ENCODE measurements around the gene INSM2.

The INSM2 gene, protein sequence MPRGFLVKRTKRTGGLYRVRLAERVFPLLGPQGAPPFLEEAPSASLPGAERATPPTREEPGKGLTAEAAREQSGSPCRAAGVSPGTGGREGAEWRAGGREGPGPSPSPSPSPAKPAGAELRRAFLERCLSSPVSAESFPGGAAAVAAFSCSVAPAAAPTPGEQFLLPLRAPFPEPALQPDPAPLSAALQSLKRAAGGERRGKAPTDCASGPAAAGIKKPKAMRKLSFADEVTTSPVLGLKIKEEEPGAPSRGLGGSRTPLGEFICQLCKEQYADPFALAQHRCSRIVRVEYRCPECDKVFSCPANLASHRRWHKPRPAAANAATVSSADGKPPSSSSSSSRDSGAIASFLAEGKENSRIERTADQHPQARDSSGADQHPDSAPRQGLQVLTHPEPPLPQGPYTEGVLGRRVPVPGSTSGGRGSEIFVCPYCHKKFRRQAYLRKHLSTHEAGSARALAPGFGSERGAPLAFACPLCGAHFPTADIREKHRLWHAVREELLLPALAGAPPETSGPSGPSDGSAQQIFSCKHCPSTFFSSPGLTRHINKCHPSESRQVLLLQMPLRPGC

DNA sequence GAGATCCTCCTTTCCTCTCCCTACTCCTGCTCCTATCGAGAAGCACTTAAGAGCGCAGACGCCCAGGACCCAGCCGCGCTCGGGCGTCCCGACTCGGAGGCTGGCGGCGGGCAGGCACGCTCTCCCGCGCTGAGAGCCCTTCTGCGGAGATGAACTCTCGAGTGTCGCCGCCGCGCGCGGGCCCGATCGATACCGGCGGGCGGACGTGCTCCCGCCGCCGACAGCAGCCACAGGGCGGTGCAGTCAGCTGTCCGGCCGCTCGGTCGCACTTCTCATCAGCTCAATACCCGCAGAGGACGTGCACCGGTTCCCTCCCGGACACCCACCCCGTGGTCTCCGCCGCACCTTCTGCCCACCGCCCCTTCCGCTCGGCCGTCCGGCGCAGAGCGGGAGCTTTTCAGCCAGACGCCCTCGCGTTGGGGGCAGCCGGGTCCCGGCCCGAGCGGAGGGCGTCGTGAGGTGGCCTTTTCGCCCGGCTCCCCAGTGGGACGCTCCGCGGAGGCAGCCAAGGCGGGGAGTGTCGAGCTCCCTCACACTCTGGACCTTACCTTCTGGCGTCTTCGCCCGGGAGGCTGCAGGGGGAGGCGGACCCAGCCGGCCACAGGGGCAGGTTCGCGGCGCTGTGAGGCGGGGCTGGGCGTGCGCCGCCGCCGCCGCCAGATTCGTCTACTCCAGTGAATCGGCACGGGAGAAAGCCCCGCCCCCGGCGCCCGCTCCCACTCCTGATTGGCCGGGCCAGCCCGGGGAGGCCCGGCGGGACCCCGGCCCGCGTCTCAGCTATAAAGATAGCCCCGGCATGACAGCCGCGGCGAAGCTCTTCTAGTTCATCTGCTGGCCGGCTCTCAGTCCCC lies at the start of gene INSM2:
INSM2 (plus strand) TSS at position 808 of the 851 bp plus-strand sequence. CDS start 89 bp downstream, outside the sequence.
- H3K4me1 ChIP-seq (ENCODE audit: insufficient read depth, low read length), result peaks cover 4% of the 10 kb centered on the region; the same call in 1 of the 2 replicates
- no peaks in the 10 kb centered on the region for H3K9me3 ChIP-seq (ENCODE audit: insufficient read depth, low read depth, low read length)
- no peak within 1 kb of the TSS for H3K9ac ChIP-seq (ENCODE audit: low read depth, low read length)
- peak within 1 kb of the TSS; percentile 76 for H3K4me3 ChIP-seq (ENCODE audit: low read length)
- no peak within 1 kb of the TSS for H3K27ac ChIP-seq (ENCODE audit: low read length)
- H3K27me3 ChIP-seq (ENCODE audit: insufficient read depth, low read length), result peaks cover 91% of the 10 kb centered on the region
- H3K36me3 ChIP-seq (ENCODE audit: insufficient read depth, low read depth, low read length), result no peaks in the 10 kb centered on the region

DNA sequence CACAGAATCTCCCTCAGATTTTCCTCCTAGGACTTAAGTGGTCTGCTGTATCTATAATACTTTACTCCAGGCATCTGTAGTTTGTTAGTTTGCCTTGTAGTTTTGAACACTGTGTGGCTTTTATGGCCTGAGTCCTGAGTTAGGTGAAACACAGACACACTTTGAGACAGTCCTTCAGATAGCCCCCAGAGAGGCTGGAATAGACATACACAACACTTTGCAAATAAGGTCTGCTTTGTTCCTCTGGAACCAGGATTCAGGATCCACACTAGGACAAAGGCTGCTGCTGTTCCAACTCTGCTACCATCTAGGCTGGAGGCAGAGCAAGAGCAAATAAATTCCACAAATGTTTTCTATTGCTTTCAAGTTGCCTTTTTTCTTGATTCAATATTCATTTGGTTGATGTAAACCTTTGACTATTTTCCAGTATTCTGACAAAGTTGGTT lies 41.4 kb upstream of the INSM2 start:
- Histone ChIP-seq H3K36me3 (ENCODE audit: insufficient read depth, low read depth, low read length) (no peaks in the 10 kb centered on the region), H3K9me3 (ENCODE audit: insufficient read depth, low read depth, low read length) (no peaks in the 10 kb centered on the region), H3K4me3 (ENCODE audit: low read length) (no peak overlapping the region), H3K27me3 (ENCODE audit: insufficient read depth, low read length) (no peaks in the 10 kb centered on the region), H3K4me1 (ENCODE audit: insufficient read depth, low read length) (no peaks in the 10 kb centered on the region), H3K27ac (ENCODE audit: low read length) (no peak overlapping the region), H3K9ac (ENCODE audit: low read depth, low read length) (no peak overlapping the region)

DNA sequence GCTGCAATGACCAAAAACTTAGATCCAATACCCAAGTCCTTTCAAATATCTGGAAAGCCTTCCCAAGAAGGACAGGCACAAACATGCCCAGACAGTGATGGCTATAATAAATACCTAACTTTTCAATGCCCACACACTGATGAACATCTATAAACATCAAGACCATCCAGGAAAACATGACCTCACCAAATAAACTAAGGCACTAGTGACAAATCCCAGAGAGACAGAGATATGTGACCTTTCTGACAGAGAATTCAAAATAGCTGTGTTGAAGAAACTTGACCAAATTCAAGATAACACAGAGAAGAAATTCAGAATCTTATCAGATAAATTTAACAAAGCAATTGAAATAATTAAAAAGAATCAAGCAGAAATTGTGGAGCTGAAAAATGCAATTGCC lies 38.7 kb upstream of the INSM2 start:
- Histone ChIP-seq H3K4me3 (ENCODE audit: low read length) (no peak overlapping the region), H3K27me3 (ENCODE audit: insufficient read depth, low read length) (no peaks in the 10 kb centered on the region), H3K27ac (ENCODE audit: low read length) (no peak overlapping the region)

DNA sequence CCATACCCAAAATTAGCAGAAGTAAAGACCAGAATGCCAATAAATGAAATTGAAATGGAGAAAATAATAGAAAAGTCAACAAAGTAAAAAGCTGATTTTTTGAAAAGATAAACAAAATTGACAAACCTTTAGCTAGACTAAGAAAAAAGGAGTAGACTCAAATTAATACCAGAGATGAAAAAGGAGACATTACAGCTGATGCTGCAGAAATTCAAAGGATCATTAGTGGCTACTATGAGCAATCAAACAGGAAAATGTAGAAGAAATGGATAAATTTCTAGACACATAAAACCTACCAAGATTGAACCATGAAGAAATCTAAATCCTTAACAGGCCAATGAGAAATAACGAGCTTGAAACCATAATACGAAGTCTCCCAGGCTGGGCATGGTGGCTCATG lies 34.8 kb upstream of the INSM2 start:
- no peaks in the 10 kb centered on the region for H3K4me1 ChIP-seq (ENCODE audit: insufficient read depth, low read length)
- no peak overlapping the region for H3K9ac ChIP-seq (ENCODE audit: low read depth, low read length)

More for the DNA sequence above, 38.7 kb upstream of the INSM2 start:
- H3K9ac ChIP-seq (ENCODE audit: low read depth, low read length), result no peak overlapping the region
- H3K9me3 ChIP-seq (ENCODE audit: insufficient read depth, low read depth, low read length), result no peaks in the 10 kb centered on the region
- no peaks in the 10 kb centered on the region for H3K4me1 ChIP-seq (ENCODE audit: insufficient read depth, low read length)
- H3K36me3 ChIP-seq (ENCODE audit: insufficient read depth, low read depth, low read length), result no peaks in the 10 kb centered on the region

DNA sequence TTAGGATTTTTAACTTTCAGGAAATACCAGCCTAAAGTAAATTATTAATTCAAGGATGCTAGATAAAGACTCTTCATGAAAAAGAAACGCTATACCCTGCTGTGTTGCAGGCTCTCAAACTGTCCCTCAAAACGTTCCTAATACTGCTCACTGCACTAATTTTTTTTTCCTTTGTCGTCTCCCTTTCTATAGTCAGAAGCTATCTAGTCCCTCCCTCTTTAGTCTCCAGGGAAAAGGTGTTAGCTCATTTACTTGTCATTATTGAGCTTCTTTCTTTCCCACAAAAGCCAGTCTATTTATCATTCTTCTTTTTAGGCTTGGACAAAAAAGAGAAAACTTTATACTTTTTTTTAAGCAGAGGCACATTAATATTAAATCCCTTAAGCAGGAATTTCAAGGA lies 30.3 kb upstream of the INSM2 start:
- H3K36me3 ChIP-seq (ENCODE audit: insufficient read depth, low read depth, low read length), result no peaks in the 10 kb centered on the region
- H3K4me3 ChIP-seq (ENCODE audit: low read length), result no peak overlapping the region
- H3K9me3 ChIP-seq (ENCODE audit: insufficient read depth, low read depth, low read length), result no peaks in the 10 kb centered on the region
- no peaks in the 10 kb centered on the region for H3K27me3 ChIP-seq (ENCODE audit: insufficient read depth, low read length)
- H3K4me1 ChIP-seq (ENCODE audit: insufficient read depth, low read length), result no peaks in the 10 kb centered on the region
- no peak overlapping the region for H3K27ac ChIP-seq (ENCODE audit: low read length)
- H3K9ac ChIP-seq (ENCODE audit: low read depth, low read length), result no peak overlapping the region

More for the DNA sequence above, 34.8 kb upstream of the INSM2 start:
- H3K27ac ChIP-seq (ENCODE audit: low read length), result no peak overlapping the region
- H3K36me3 ChIP-seq (ENCODE audit: insufficient read depth, low read depth, low read length), result no peaks in the 10 kb centered on the region
- H3K4me3 ChIP-seq (ENCODE audit: low read length), result no peak overlapping the region
- H3K9me3 ChIP-seq (ENCODE audit: insufficient read depth, low read depth, low read length), result no peaks in the 10 kb centered on the region
- H3K27me3 ChIP-seq (ENCODE audit: insufficient read depth, low read length), result no peaks in the 10 kb centered on the region

DNA sequence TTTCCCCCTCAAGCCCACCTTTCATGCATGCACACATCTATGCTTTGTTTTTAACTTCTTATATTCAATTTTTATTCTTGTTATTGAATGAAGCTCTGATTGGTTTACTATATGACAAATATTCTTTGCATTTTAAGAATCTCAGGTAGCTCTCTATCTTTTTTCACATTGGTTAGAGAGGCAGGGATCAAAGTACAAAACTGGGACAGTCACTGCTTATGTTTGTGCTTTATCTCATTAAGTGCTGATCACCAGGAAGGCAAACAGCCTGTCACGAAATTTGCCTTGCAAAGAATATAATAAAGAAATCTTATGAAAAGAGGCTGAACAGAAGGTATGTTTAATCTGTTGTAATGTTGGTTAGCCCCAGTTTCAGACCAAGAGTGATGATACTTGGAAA lies 29.7 kb upstream of the INSM2 start:
- H3K4me1 ChIP-seq (ENCODE audit: insufficient read depth, low read length), result no peaks in the 10 kb centered on the region
- H3K27ac ChIP-seq (ENCODE audit: low read length), result no peak overlapping the region
- no peaks in the 10 kb centered on the region for H3K27me3 ChIP-seq (ENCODE audit: insufficient read depth, low read length)
- H3K9me3 ChIP-seq (ENCODE audit: insufficient read depth, low read depth, low read length), result no peaks in the 10 kb centered on the region
- no peaks in the 10 kb centered on the region for H3K36me3 ChIP-seq (ENCODE audit: insufficient read depth, low read depth, low read length)
- H3K4me3 ChIP-seq (ENCODE audit: low read length), result no peak overlapping the region
- no peak overlapping the region for H3K9ac ChIP-seq (ENCODE audit: low read depth, low read length)

DNA sequence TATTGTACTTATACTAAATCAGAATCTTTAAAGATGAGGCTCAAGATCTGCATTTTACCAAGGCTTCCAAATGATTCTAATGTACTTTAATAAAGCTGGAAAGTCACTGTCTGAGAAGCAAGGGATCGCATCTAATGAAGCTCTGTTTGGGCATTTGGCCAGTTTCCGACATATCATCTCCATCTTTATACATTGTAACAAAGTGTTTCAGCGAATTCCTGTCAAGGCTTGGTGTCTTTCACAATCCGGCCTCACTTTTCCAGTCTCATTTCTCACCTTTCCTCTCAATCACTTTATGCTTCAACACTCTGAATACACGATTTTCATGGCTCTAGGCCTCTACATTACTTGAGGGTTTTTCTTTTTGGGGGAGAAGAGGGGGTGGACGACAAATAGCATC lies 27.5 kb upstream of the INSM2 start:
- H3K36me3 ChIP-seq (ENCODE audit: insufficient read depth, low read depth, low read length), result no peaks in the 10 kb centered on the region
- H3K9me3 ChIP-seq (ENCODE audit: insufficient read depth, low read depth, low read length), result no peaks in the 10 kb centered on the region
- no peaks in the 10 kb centered on the region for H3K27me3 ChIP-seq (ENCODE audit: insufficient read depth, low read length)
- no peak overlapping the region for H3K27ac ChIP-seq (ENCODE audit: low read length)
- H3K4me1 ChIP-seq (ENCODE audit: insufficient read depth, low read length), result no peaks in the 10 kb centered on the region
- no peak overlapping the region for H3K4me3 ChIP-seq (ENCODE audit: low read length)
- no peak overlapping the region for H3K9ac ChIP-seq (ENCODE audit: low read depth, low read length)

DNA sequence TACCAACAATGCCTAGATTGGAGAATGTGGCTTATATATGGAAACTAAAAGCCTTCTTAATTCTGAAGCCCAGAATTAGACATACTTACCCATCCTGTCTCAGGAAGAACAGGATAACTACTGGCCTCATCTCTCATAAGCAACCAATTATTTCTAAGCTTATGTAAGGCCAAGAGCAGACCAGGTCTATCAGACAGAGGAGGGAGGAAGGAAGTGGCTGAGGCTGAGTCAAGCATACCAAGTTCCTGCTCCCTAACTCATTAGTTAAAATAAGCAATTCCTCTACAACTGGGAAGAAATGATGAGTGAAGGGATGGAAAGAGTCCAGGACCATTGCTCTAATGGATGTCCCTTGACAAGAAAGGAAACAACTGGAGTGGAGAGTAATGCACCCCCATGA lies 27.0 kb upstream of the INSM2 start:
- no peaks in the 10 kb centered on the region for H3K27me3 ChIP-seq (ENCODE audit: insufficient read depth, low read length)

DNA sequence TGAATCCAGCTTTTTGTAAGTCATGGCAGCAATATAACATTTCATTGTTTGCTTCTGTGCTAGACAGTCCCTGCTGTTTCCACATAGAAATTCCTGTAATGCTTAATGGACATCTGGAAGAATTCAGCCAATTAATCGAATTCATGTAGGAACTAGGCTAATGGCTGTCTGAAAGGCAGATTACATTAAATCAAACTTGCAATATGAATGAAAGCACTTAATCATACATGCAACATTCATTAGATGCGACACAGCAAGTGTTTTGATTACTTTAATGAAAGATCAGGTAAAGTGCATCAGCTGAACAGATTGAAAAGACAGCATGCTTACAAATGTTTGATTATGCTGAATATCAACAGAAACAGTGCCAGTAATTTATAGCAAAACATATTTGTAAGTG lies 24.1 kb upstream of the INSM2 start:
- Histone ChIP-seq H3K4me3 (ENCODE audit: low read length) (no peak overlapping the region), H3K27me3 (ENCODE audit: insufficient read depth, low read length) (no peaks in the 10 kb centered on the region), H3K36me3 (ENCODE audit: insufficient read depth, low read depth, low read length) (no peaks in the 10 kb centered on the region), H3K9ac (ENCODE audit: low read depth, low read length) (no peak overlapping the region), H3K9me3 (ENCODE audit: insufficient read depth, low read depth, low read length) (no peaks in the 10 kb centered on the region), H3K27ac (ENCODE audit: low read length) (no peak overlapping the region), H3K4me1 (ENCODE audit: insufficient read depth, low read length) (no peaks in the 10 kb centered on the region)

More for the DNA sequence above, 27.0 kb upstream of the INSM2 start:
- no peaks in the 10 kb centered on the region for H3K9me3 ChIP-seq (ENCODE audit: insufficient read depth, low read depth, low read length)
- H3K27ac ChIP-seq (ENCODE audit: low read length), result no peak overlapping the region
- H3K4me3 ChIP-seq (ENCODE audit: low read length), result no peak overlapping the region
- no peak overlapping the region for H3K9ac ChIP-seq (ENCODE audit: low read depth, low read length)
- H3K36me3 ChIP-seq (ENCODE audit: insufficient read depth, low read depth, low read length), result no peaks in the 10 kb centered on the region
- H3K4me1 ChIP-seq (ENCODE audit: insufficient read depth, low read length), result no peaks in the 10 kb centered on the region

DNA sequence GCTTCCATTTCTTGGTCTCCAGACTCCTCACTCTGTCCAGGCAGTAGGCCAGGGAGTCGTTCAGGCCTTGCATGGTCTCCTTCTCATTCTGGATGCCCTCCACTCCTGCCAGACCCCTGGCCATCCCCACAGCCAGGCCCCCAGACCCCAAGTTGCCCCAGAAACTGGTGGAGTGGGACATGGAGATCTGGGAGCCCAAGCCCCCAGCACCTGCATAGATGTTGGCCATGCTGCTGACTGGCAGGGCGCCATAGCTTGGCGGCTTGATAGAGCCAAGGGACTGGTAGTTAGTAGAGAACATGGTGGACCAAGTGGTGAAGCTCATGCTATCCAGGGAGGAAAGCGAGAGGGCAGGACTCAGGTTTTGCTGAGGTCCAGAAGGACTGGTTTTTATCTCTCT lies 21.2 kb upstream of the INSM2 start:
- no peak overlapping the region for H3K27ac ChIP-seq (ENCODE audit: low read length)
- H3K27me3 ChIP-seq (ENCODE audit: insufficient read depth, low read length), result no peaks in the 10 kb centered on the region
- no peak overlapping the region for H3K9ac ChIP-seq (ENCODE audit: low read depth, low read length)
- H3K4me3 ChIP-seq (ENCODE audit: low read length), result no peak overlapping the region
- no peaks in the 10 kb centered on the region for H3K36me3 ChIP-seq (ENCODE audit: insufficient read depth, low read depth, low read length)
- no peaks in the 10 kb centered on the region for H3K4me1 ChIP-seq (ENCODE audit: insufficient read depth, low read length)
- no peaks in the 10 kb centered on the region for H3K9me3 ChIP-seq (ENCODE audit: insufficient read depth, low read depth, low read length)

DNA sequence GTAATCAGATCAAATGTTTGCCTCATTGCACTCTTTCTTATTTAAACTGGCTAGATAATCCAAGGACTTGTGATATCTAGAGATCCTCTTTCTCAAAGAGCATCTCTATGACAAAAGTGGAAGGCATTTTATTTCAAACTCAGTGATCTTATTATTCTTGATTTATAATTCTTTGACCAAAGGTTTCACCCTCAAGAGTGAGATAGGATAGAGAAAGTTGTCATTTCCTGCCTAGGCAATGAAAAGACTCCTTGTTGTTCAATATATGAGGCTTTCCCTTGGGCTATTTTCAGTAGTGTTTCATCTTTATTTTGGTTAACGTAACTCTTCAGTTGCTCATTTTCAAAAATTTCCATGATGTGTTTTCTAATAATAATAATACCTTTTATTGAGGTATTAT lies 18.0 kb upstream of the INSM2 start:
- Histone ChIP-seq H3K9me3 (ENCODE audit: insufficient read depth, low read depth, low read length) (no peaks in the 10 kb centered on the region), H3K4me3 (ENCODE audit: low read length) (no peak overlapping the region), H3K36me3 (ENCODE audit: insufficient read depth, low read depth, low read length) (no peaks in the 10 kb centered on the region), H3K27me3 (ENCODE audit: insufficient read depth, low read length) (no peaks in the 10 kb centered on the region), H3K9ac (ENCODE audit: low read depth, low read length) (no peak overlapping the region), H3K4me1 (ENCODE audit: insufficient read depth, low read length) (no peaks in the 10 kb centered on the region), H3K27ac (ENCODE audit: low read length) (no peak overlapping the region)

Measured in iPS-20b (cell line).